Gastroesophageal sphincter (tissue), 4 donors: ENCODE measurements around the gene PRKCD. TPM values are rescaled to one million over a fixed set of nuclear protein-coding genes. Genes with fewer than 3 reads are reported as not detected.

Experiments used
- ATAC-seq: fragments of 150-250 bp; one replicate; pipeline ENCODE4 v1.9.1; 2016; ENCODE audit warnings: mild to moderate bottlenecking, moderate library complexity
- H3K27ac ChIP-seq, 4 donors: fragments of 200-600 bp; sonication (generic) in 3 of 4; 1 replicate in 3 of 4; 2 replicates in 1 of 4; pipeline ENCODE4 v1.5.1; 2016 to 2019
- H3K27me3 ChIP-seq: fragments of 200-600 bp; sonication (generic); one replicate; pipeline ENCODE4 v1.5.1; 2019
- H3K36me3 ChIP-seq, 2 donors: fragments of 200-600 bp; sonication (generic); one replicate each; pipeline ENCODE4 v1.5.1; 2019; ENCODE audit warnings: control low read depth in 1 of 2
- H3K4me1 ChIP-seq, 3 donors: fragments of 200-600 bp; sonication (generic); 1 replicate in 2 of 3; 2 replicates in 1 of 3; pipeline ENCODE4 v1.5.1; 2016 to 2019; ENCODE audit warnings: control low read depth in 2 of 3
- H3K4me3 ChIP-seq, 2 donors: fragments of 200-600 bp; sonication (generic); one replicate each; pipeline ENCODE4 v1.5.1; 2019; ENCODE audit warnings: mild to moderate bottlenecking in 1 of 2, moderate library complexity in 1 of 2
- H3K9me3 ChIP-seq, 3 donors: fragments of 200-600 bp; sonication (generic); one replicate each; pipeline ENCODE4 v1.5.1; 2017 to 2019; ENCODE audit warnings: control low read depth in 2 of 3
- CTCF ChIP-seq, 4 experiments: fragments of 200-600 bp in 2 of 4; fragments of 450-650 bp in 2 of 4; sonication (generic) in 1 of 4; IDR thresholded peaks; one replicate each; pipeline ENCODE4 v1.5.1; 2017 to 2019; ENCODE audit warnings: antibody characterized with exemption in 4 of 4, mild to moderate bottlenecking in 2 of 4, moderate library complexity in 2 of 4
- EP300 ChIP-seq: sonication (generic); formaldehyde crosslinking; IDR thresholded peaks from one replicate; pipeline ENCODE4 v1.6.1; 2017; ENCODE audit warnings: antibody characterized with exemption, mild to moderate bottlenecking
- POLR2A ChIP-seq, 2 donors: fragments of 450-650 bp; IDR thresholded peaks; one replicate each; pipeline ENCODE4 v1.6.1; 2017; ENCODE audit warnings: antibody characterized with exemption in 2 of 2, mild to moderate bottlenecking in 2 of 2, moderate library complexity in 1 of 2
- POLR2AphosphoS5 ChIP-seq: sonication (generic); formaldehyde crosslinking; IDR thresholded peaks from one replicate; pipeline ENCODE4 v1.6.1; 2017; ENCODE audit warnings: antibody characterized with exemption
- WGBS, 2 donors: methylation state at CpG; one replicate each; pipeline ENCODE4 v1.1.5; 2018; ENCODE audit warnings: low coverage in 1 of 2; 5-methylcytosine and 5-hydroxymethylcytosine counted together
- total RNA-seq, 4 donors: library from RNA; depleted of rRNA; stranded (reverse); fragments of >200 nt; gene quantifications; one replicate each; pipeline ENCODE4 v1.1.0, GENCODE V29; 2016

Gene PRKCD
- total RNA-seq, 4 donors from 2014 or later = 5.5 to 10.1 (median 7.6) TPM

- H3K27ac ChIP-seq = no peak overlapping the region
- no peak for TF ChIP-seq POLR2A (IDR thresholded peaks at IDR 0.05)
- no peak for TF ChIP-seq EP300
- whole genome bisulfite sequencing, 2 donors = 81 to 88% methylated on average over 3 to 7 of the region's 8 CpGs
- peaks cover 0 to 7% (median 0%) of the 10 kb centered on the region in 3 donors for H3K4me1 ChIP-seq
- H3K27me3 ChIP-seq = no peaks in the 10 kb centered on the region
- peaks cover 5 to 86% of the 10 kb centered on the region in 2 donors for H3K36me3 ChIP-seq
- ATAC-seq = no peak
- no peak overlapping the region for H3K4me3 ChIP-seq
- H3K9me3 ChIP-seq = no peaks in the 10 kb centered on the region
Measured at GRCh38 chr3:53123510-53123909, 37.5 kb upstream of the PRKCD start.

GRCh38 chr3:53123953-53124352, 37.1 kb upstream of the PRKCD start:
- no peaks in the 10 kb centered on the region for H3K9me3 ChIP-seq
- ATAC-seq = no peak
- no peaks in the 10 kb centered on the region for H3K27me3 ChIP-seq
- no peak overlapping the region for H3K4me3 ChIP-seq
- H3K27ac ChIP-seq = no peak overlapping the region
- 96% methylated on average over 4 of the region's 6 CpGs; no CpG with 5 or more reads in 1 of the 2 donors for WGBS, 2 donors
- H3K4me1 ChIP-seq = peaks cover 0 to 12% (median under 1%) of the 10 kb centered on the region in 3 donors
- H3K36me3 ChIP-seq = peaks cover 5 to 82% of the 10 kb centered on the region in 2 donors
- TF ChIP-seq EP300 = no peak
- no peak for TF ChIP-seq CTCF (IDR thresholded peaks at IDR 0.05)
- no peak for TF ChIP-seq POLR2A (IDR thresholded peaks at IDR 0.05)
- no peak for TF ChIP-seq POLR2AphosphoS5

- no peaks in the 10 kb centered on the region for H3K27me3 ChIP-seq
- no peaks in the 10 kb centered on the region for H3K9me3 ChIP-seq
- peaks cover 3 to 55% of the 10 kb centered on the region in 2 donors for H3K36me3 ChIP-seq
- no peak for TF ChIP-seq EP300
- no peak for TF ChIP-seq POLR2AphosphoS5
- no peak for TF ChIP-seq CTCF (IDR thresholded peaks at IDR 0.05)
- TF ChIP-seq POLR2A (IDR thresholded peaks at IDR 0.05) = no peak
- no peak for ATAC-seq
- H3K27ac ChIP-seq = no peak overlapping the region
- WGBS, 2 donors = 67 to 85% methylated on average over 1 to 2 of the region's 2 CpGs
- peaks cover 0 to 33% (median 14%) of the 10 kb centered on the region in 3 donors for H3K4me1 ChIP-seq
- H3K4me3 ChIP-seq = no peak overlapping the region
Measured at GRCh38 chr3:53126601-53127000, 34.4 kb upstream of the PRKCD start.

GRCh38 chr3:53129344-53129743, 31.7 kb upstream of the PRKCD start:
- Histone ChIP-seq H3K27me3 (no peaks in the 10 kb centered on the region), H3K4me1 (peaks cover 0 to 37% (median 14%) of the 10 kb centered on the region in 3 donors), H3K4me3 (peak overlapping the region; percentile 82 to 91), H3K27ac (peak overlapping the region; percentile 59 to 92 (median 88)), H3K9me3 (no peaks in the 10 kb centered on the region), H3K36me3 (peaks cover 0 to 28% of the 10 kb centered on the region in 2 donors)
- TF ChIP-seq CTCF (IDR thresholded peaks at IDR 0.05) (no peak), POLR2A (IDR thresholded peaks at IDR 0.05) (no peak), POLR2AphosphoS5 (no peak), EP300 (no peak)
- 80 to 85% methylated on average over 1 to 3 of the region's 3 CpGs for WGBS, 2 donors
- ATAC-seq = no peak

GRCh38 chr3:53130179-53131061, 30.6 kb upstream of the PRKCD start, which contains the start of gene RFT1:
Gene RFT1, minus strand, starts transcription at chr3:53130435. Its CDS starts 35 bp downstream, at chr3:53130400.
- Histone ChIP-seq H3K9me3 (no peaks in the 10 kb centered on the region), H3K36me3 (peaks cover 0 to 17% of the 10 kb centered on the region in 2 donors), H3K27ac (peak within 1 kb of the TSS; percentile 87 to 94 (median 91)), H3K4me1 (peaks cover 0 to 45% (median 14%) of the 10 kb centered on the region in 3 donors), H3K4me3 (peak within 1 kb of the TSS; percentile 82 to 91), H3K27me3 (no peaks in the 10 kb centered on the region)
- TF ChIP-seq EP300 (no peak), CTCF (IDR thresholded peaks at IDR 0.05) (peak in 3 of 4 experiments; percentile 8 to 37 (median 31)), POLR2A (IDR thresholded peaks at IDR 0.05) (peak; percentile 30 to 75), POLR2AphosphoS5 (peak; percentile 78)
- WGBS, 2 donors = 5 to 22% methylated on average over 3 to 15 of the region's 41 CpGs
- peak; percentile 96 for ATAC-seq
